ENCODE data around the gene SLC22A23. TPM values are rescaled to one million over a fixed set of nuclear protein-coding genes. Genes with fewer than 3 reads are reported as not detected.

SLC22A23 gene
- total RNA-seq, 1 donor from 2014 or later = 5.7 TPM

DNA sequence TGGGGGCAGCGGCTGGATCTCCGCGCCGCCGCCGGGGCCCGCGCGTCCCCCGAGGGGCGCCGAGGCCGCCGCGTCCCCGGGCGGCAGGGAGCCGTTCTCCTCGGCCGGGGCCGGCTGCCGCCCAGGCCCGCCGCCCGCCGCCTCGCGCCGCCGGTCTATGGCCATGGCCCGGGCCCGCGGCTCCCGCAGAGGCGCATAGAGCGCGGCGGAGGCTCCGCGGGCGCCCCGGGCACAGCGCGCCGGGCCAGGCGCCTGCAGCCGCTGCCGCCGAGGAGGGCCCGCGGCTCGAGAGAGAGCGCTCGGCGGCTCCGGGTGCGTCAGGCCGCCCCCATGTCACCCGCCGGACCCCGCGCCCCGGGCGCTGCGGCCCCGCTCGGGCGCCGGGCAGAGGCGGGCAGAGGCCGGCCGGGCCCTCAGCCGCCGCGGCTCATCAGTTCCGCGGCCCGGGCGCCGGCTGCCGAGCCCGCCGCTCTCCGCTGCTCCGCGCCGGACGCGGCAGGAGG lies 404 bp downstream of the SLC22A23 start:
- no peak overlapping the region for H3K27ac Mint-ChIP-seq (ENCODE audit: unreplicated experiment)
- no peak for DNase-seq (ENCODE audit: low read depth)
- no peaks in the 10 kb centered on the region for H3K36me3 ChIP-seq (ENCODE audit: insufficient read depth, low read length)
- H3K4me1 Mint-ChIP-seq (ENCODE audit: low read depth, unreplicated experiment) = peaks cover 7% of the 10 kb centered on the region
- H3K9me3 Mint-ChIP-seq (ENCODE audit: unreplicated experiment) = no peaks in the 10 kb centered on the region
- H3K27ac ChIP-seq (ENCODE audit: low read depth, low read length) = no peak overlapping the region
- peaks cover 18% of the 10 kb centered on the region for H4K20me1 ChIP-seq (ENCODE audit: insufficient read depth, low read length)
- no peak for FAIRE-seq
- peaks cover 16% of the 10 kb centered on the region for H3K27me3 ChIP-seq (ENCODE audit: insufficient read depth, low read length)
- TF ChIP-seq EZH2 (IDR thresholded peaks at IDR 0.05; ENCODE audit: insufficient read depth, low read length) = no peak
- TF ChIP-seq, protein P1, sequence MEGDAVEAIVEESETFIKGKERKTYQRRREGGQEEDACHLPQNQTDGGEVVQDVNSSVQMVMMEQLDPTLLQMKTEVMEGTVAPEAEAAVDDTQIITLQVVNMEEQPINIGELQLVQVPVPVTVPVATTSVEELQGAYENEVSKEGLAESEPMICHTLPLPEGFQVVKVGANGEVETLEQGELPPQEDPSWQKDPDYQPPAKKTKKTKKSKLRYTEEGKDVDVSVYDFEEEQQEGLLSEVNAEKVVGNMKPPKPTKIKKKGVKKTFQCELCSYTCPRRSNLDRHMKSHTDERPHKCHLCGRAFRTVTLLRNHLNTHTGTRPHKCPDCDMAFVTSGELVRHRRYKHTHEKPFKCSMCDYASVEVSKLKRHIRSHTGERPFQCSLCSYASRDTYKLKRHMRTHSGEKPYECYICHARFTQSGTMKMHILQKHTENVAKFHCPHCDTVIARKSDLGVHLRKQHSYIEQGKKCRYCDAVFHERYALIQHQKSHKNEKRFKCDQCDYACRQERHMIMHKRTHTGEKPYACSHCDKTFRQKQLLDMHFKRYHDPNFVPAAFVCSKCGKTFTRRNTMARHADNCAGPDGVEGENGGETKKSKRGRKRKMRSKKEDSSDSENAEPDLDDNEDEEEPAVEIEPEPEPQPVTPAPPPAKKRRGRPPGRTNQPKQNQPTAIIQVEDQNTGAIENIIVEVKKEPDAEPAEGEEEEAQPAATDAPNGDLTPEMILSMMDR (IDR thresholded peaks at IDR 0.05; ENCODE audit: insufficient read depth, low read depth, low read length) = no peak
- peak overlapping the region; percentile 73 for H3K4me3 ChIP-seq (ENCODE audit: insufficient read depth, low read depth, low read length)
- peaks cover 9% of the 10 kb centered on the region for H3K27me3 Mint-ChIP-seq (ENCODE audit: low read depth, unreplicated experiment)
- H3K4me2 ChIP-seq (ENCODE audit: low read length) = peak overlapping the region; percentile 96
- peak overlapping the region; percentile 74 for H3K9ac ChIP-seq (ENCODE audit: low read length)
- peaks cover 19% of the 10 kb centered on the region for H3K4me1 ChIP-seq (ENCODE audit: insufficient read depth, low read length)
- peaks cover 38% of the 10 kb centered on the region for H3K79me2 ChIP-seq (ENCODE audit: insufficient read depth, low read length)
- H2AFZ ChIP-seq (ENCODE audit: low read depth, low read length) = peak overlapping the region; percentile 74
- H3K4me3 Mint-ChIP-seq (ENCODE audit: unreplicated experiment) = no peak overlapping the region
- H3K36me3 Mint-ChIP-seq (ENCODE audit: low read depth, unreplicated experiment) = no peaks in the 10 kb centered on the region
- no peaks in the 10 kb centered on the region for H3K9me3 ChIP-seq (ENCODE audit: insufficient read depth, low read depth, low read length)

DNA sequence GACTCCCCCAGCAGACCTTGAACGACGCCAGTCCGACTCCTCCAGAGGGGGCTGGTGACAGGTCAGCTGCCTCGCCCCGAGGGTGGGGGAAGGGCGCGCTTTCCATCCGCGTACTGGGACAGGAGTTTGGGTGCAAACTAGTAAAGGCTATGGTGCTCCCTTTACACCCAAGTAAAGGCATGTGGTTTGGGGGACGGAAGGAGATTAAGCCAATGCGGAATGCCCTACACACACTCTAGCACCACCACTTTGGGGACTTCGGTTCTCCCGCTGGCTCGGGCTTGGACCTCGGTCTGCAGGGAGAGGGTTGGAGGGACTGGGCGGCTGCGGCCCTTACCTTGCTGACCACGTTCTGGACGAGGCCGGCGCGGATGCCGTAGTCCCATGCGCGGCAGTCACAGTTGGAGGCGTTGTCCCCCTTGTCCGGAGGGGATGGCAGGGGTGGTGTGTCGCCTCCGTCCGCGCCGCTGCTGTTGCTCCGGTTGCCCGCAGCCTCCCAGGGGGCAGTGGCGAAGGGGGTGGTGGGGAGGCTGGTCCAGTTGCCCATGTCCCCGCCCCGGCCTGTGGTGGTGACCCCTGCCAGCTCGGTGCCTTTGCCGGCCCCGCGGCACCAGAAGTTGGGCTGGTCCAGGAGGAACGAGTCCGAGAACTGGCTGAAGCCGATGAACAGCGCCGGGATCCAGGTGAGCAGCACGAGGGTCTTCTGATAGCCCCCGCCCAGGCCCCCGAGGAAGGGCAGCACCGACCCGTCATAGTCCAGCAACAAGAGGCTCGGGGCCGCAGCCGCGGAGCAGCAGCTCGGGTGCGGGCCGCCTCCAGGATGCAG lies 1.1 kb downstream of the SLC22A23 start:
- peaks cover 38% of the 10 kb centered on the region for H3K79me2 ChIP-seq (ENCODE audit: insufficient read depth, low read length)
- peak overlapping the region; percentile 73 for H3K4me3 ChIP-seq (ENCODE audit: insufficient read depth, low read depth, low read length)
- Mint-ChIP-seq H3K4me3 (ENCODE audit: unreplicated experiment) (no peak overlapping the region), H3K4me1 (ENCODE audit: low read depth, unreplicated experiment) (peaks cover 8% of the 10 kb centered on the region), H3K27ac (ENCODE audit: unreplicated experiment) (no peak overlapping the region), H3K36me3 (ENCODE audit: low read depth, unreplicated experiment) (no peaks in the 10 kb centered on the region), H3K27me3 (ENCODE audit: low read depth, unreplicated experiment) (peaks cover 9% of the 10 kb centered on the region), H3K9me3 (ENCODE audit: unreplicated experiment) (no peaks in the 10 kb centered on the region)
- peaks cover 16% of the 10 kb centered on the region for H3K27me3 ChIP-seq (ENCODE audit: insufficient read depth, low read length)
- H3K27ac ChIP-seq (ENCODE audit: low read depth, low read length) = no peak overlapping the region
- H3K9ac ChIP-seq (ENCODE audit: low read length) = peak overlapping the region; percentile 74
- peak overlapping the region; percentile 74 for H2AFZ ChIP-seq (ENCODE audit: low read depth, low read length)
- H3K4me2 ChIP-seq (ENCODE audit: low read length) = peak overlapping the region; percentile 96
- TF ChIP-seq, protein P1 (IDR thresholded peaks at IDR 0.05; ENCODE audit: insufficient read depth, low read depth, low read length) = no peak
- peak; percentile 74 for TF ChIP-seq EZH2 (IDR thresholded peaks at IDR 0.05; ENCODE audit: insufficient read depth, low read length)
- H4K20me1 ChIP-seq (ENCODE audit: insufficient read depth, low read length) = peaks cover 18% of the 10 kb centered on the region
- H3K36me3 ChIP-seq (ENCODE audit: insufficient read depth, low read length) = no peaks in the 10 kb centered on the region
- DNase-seq (ENCODE audit: low read depth) (no peak), FAIRE-seq (no peak)
- H3K4me1 ChIP-seq (ENCODE audit: insufficient read depth, low read length) = peaks cover 19% of the 10 kb centered on the region
- no peaks in the 10 kb centered on the region for H3K9me3 ChIP-seq (ENCODE audit: insufficient read depth, low read depth, low read length)

DNA sequence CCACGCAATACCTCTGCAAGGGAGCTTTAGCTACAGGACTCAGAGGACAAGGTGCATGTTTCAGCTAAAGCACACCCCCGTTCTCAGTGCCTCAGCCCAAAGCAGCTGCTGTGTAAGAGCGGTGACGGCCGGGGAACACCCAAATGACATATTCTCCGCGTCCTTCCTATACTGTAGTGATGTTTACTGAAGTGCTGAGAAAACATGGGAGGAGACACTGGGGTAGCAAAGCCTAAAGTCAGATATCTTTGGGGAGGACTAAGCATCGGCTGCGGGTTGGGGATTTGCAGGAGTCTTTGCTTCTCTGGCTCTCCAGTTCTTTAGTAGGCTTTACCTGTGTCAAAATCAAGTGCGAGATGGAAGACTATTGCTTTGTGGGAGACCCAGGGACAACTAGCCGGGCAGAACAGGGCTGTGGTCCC lies 1.7 kb downstream of the SLC22A23 start:
- no peak overlapping the region for H3K4me3 Mint-ChIP-seq (ENCODE audit: unreplicated experiment)
- peaks cover 8% of the 10 kb centered on the region for H3K4me1 Mint-ChIP-seq (ENCODE audit: low read depth, unreplicated experiment)
- Histone ChIP-seq H3K4me1 (ENCODE audit: insufficient read depth, low read length) (peaks cover 19% of the 10 kb centered on the region), H3K4me3 (ENCODE audit: insufficient read depth, low read depth, low read length) (peak overlapping the region; percentile 73), H3K79me2 (ENCODE audit: insufficient read depth, low read length) (peaks cover 38% of the 10 kb centered on the region), H3K27ac (ENCODE audit: low read depth, low read length) (no peak overlapping the region), H3K27me3 (ENCODE audit: insufficient read depth, low read length) (peaks cover 16% of the 10 kb centered on the region), H4K20me1 (ENCODE audit: insufficient read depth, low read length) (peaks cover 18% of the 10 kb centered on the region), H2AFZ (ENCODE audit: low read depth, low read length) (peak overlapping the region; percentile 74), H3K9me3 (ENCODE audit: insufficient read depth, low read depth, low read length) (no peaks in the 10 kb centered on the region), H3K36me3 (ENCODE audit: insufficient read depth, low read length) (no peaks in the 10 kb centered on the region), H3K4me2 (ENCODE audit: low read length) (peak overlapping the region; percentile 96), H3K9ac (ENCODE audit: low read length) (peak overlapping the region; percentile 74)
- no peak for DNase-seq (ENCODE audit: low read depth)
- H3K27ac Mint-ChIP-seq (ENCODE audit: unreplicated experiment) = no peak overlapping the region
- peaks cover 9% of the 10 kb centered on the region for H3K27me3 Mint-ChIP-seq (ENCODE audit: low read depth, unreplicated experiment)
- H3K9me3 Mint-ChIP-seq (ENCODE audit: unreplicated experiment) = no peaks in the 10 kb centered on the region
- FAIRE-seq = no peak
- no peak for TF ChIP-seq EZH2 (IDR thresholded peaks at IDR 0.05; ENCODE audit: insufficient read depth, low read length)
- TF ChIP-seq, protein P1 (IDR thresholded peaks at IDR 0.05; ENCODE audit: insufficient read depth, low read depth, low read length) = no peak
- no peaks in the 10 kb centered on the region for H3K36me3 Mint-ChIP-seq (ENCODE audit: low read depth, unreplicated experiment)
